Measurements from ENCODE around the gene ZNF800. TPM values are rescaled to one million over a fixed set of nuclear protein-coding genes. Genes with fewer than 3 reads are reported as not detected.

ZNF800 gene
- total RNA-seq, 2 donors from 2014 or later = 13.8 to 16.8 TPM

DNA sequence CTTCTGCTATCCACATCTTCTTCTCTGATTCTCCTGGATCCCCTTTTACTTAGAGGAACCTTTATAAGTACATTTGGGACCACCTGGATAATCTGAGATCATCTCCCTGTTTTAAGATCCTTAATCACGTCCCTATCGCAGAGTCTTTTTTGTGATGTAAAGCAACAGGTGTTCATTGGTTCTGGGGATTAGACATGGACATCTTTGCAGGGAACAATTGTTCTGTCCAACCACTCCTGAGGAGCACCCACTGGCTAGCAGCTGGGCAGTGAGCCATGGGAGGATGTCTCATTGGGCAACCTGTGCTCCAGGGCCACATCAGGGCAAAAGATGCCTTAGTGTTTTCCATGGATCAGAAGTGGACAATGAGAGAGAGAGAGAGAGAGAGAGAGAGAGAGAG, 56.0 kb downstream of the ZNF800 start:
- no peak overlapping the region for H3K4me3 Mint-ChIP-seq
- no peaks in the 10 kb centered on the region for H3K9me3 Mint-ChIP-seq
- Histone ChIP-seq H3K9me3 (ENCODE audit: control insufficient read depth, low read length) (no peaks in the 10 kb centered on the region), H3K27me3 (ENCODE audit: control insufficient read depth, insufficient read depth, low read length, poor library complexity, severe bottlenecking) (peaks cover 24% of the 10 kb centered on the region), H3K9ac (ENCODE audit: extremely low read depth, low read length, poor library complexity, severe bottlenecking) (no peak overlapping the region), H3K4me3 (ENCODE audit: low read length) (no peak overlapping the region), H3K4me1 (ENCODE audit: control insufficient read depth, insufficient read depth, low read length) (no peaks in the 10 kb centered on the region), H3K27ac (ENCODE audit: low read depth, low read length) (no peak overlapping the region), H3K36me3 (ENCODE audit: control insufficient read depth, insufficient read depth, low read length) (no peaks in the 10 kb centered on the region)
- DNase-seq = no peak
- no peaks in the 10 kb centered on the region for H3K4me1 Mint-ChIP-seq
- TF ChIP-seq, protein P1, sequence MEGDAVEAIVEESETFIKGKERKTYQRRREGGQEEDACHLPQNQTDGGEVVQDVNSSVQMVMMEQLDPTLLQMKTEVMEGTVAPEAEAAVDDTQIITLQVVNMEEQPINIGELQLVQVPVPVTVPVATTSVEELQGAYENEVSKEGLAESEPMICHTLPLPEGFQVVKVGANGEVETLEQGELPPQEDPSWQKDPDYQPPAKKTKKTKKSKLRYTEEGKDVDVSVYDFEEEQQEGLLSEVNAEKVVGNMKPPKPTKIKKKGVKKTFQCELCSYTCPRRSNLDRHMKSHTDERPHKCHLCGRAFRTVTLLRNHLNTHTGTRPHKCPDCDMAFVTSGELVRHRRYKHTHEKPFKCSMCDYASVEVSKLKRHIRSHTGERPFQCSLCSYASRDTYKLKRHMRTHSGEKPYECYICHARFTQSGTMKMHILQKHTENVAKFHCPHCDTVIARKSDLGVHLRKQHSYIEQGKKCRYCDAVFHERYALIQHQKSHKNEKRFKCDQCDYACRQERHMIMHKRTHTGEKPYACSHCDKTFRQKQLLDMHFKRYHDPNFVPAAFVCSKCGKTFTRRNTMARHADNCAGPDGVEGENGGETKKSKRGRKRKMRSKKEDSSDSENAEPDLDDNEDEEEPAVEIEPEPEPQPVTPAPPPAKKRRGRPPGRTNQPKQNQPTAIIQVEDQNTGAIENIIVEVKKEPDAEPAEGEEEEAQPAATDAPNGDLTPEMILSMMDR (conservative IDR thresholded peaks at IDR 0.05) = no peak
- WGBS, 2 experiments (ENCODE audit: insufficient coverage in 1 of 2, insufficient read length in 1 of 2) = 86 to 95% methylated on average over 2 of the region's 2 CpGs
- H3K27ac Mint-ChIP-seq = no peak overlapping the region
- H3K27me3 Mint-ChIP-seq (ENCODE audit: insufficient read depth) = peaks cover 47% of the 10 kb centered on the region
- no peaks in the 10 kb centered on the region for H3K36me3 Mint-ChIP-seq (ENCODE audit: low read depth)

GRCh38 chr7:127332880-127333279, 59.6 kb downstream of the ZNF800 start:
- Histone ChIP-seq H3K36me3 (ENCODE audit: control insufficient read depth, insufficient read depth, low read length) (no peaks in the 10 kb centered on the region), H3K9me3 (ENCODE audit: control insufficient read depth, low read length) (no peaks in the 10 kb centered on the region), H3K9ac (ENCODE audit: extremely low read depth, low read length, poor library complexity, severe bottlenecking) (no peak overlapping the region), H3K4me3 (ENCODE audit: low read length) (no peak overlapping the region), H3K27me3 (ENCODE audit: control insufficient read depth, insufficient read depth, low read length, poor library complexity, severe bottlenecking) (peaks cover 15% of the 10 kb centered on the region), H3K4me1 (ENCODE audit: control insufficient read depth, insufficient read depth, low read length) (no peaks in the 10 kb centered on the region), H3K27ac (ENCODE audit: low read depth, low read length) (no peak overlapping the region)
- TF ChIP-seq, protein P1 (conservative IDR thresholded peaks at IDR 0.05) = no peak
- 94% methylated on average over 2 of the region's 2 CpGs; no CpG with 5 or more reads in 1 of the 2 experiments for WGBS, 2 experiments (ENCODE audit: insufficient coverage in 1 of 2, insufficient read length in 1 of 2)
- DNase-seq = no peak
- H3K27me3 Mint-ChIP-seq (ENCODE audit: insufficient read depth) = peaks cover 34% of the 10 kb centered on the region
- H3K4me1 Mint-ChIP-seq = no peaks in the 10 kb centered on the region
- no peaks in the 10 kb centered on the region for H3K9me3 Mint-ChIP-seq
- H3K4me3 Mint-ChIP-seq = no peak overlapping the region
- no peaks in the 10 kb centered on the region for H3K36me3 Mint-ChIP-seq (ENCODE audit: low read depth)
- no peak overlapping the region for H3K27ac Mint-ChIP-seq

GRCh38 chr7:127330070-127330469, 62.4 kb downstream of the ZNF800 start:
- no peaks in the 10 kb centered on the region for H3K4me1 ChIP-seq (ENCODE audit: control insufficient read depth, insufficient read depth, low read length)
- no peaks in the 10 kb centered on the region for H3K9me3 Mint-ChIP-seq

More at GRCh38 chr7:127330070-127330469, 62.4 kb downstream of the ZNF800 start:
- Histone ChIP-seq H3K9ac (ENCODE audit: extremely low read depth, low read length, poor library complexity, severe bottlenecking) (no peak overlapping the region), H3K27ac (ENCODE audit: low read depth, low read length) (no peak overlapping the region), H3K27me3 (ENCODE audit: control insufficient read depth, insufficient read depth, low read length, poor library complexity, severe bottlenecking) (peaks cover 10% of the 10 kb centered on the region), H3K36me3 (ENCODE audit: control insufficient read depth, insufficient read depth, low read length) (no peaks in the 10 kb centered on the region), H3K9me3 (ENCODE audit: control insufficient read depth, low read length) (no peaks in the 10 kb centered on the region), H3K4me3 (ENCODE audit: low read length) (no peak overlapping the region)
- Mint-ChIP-seq H3K4me3 (no peak overlapping the region), H3K27me3 (ENCODE audit: insufficient read depth) (peaks cover 19% of the 10 kb centered on the region), H3K27ac (no peak overlapping the region), H3K4me1 (no peaks in the 10 kb centered on the region), H3K36me3 (ENCODE audit: low read depth) (no peaks in the 10 kb centered on the region)
- 60 to 89% methylated on average over 1 of the region's 1 CpG for WGBS, 2 experiments (ENCODE audit: insufficient coverage in 1 of 2, insufficient read length in 1 of 2)
- TF ChIP-seq, protein P1 (conservative IDR thresholded peaks at IDR 0.05) = no peak
- DNase-seq = no peak

All from endodermal cell (in vitro differentiated cells).